B cell (primary cell): ENCODE data around the gene EVC. TPM values are rescaled to one million over a fixed set of nuclear protein-coding genes. Genes with fewer than 3 reads are reported as not detected.

Experiments used
- ATAC-seq: fragments of 200-7000 bp; cut with Tn5 transposase; one replicate; pipeline ENCODE4 v1.10.0; 2021; ENCODE audit warnings: low read depth, mild to moderate bottlenecking, moderate number of reproducible peaks, moderate library complexity
- CTCF ChIA-PET: fragments of 350-600 bp; sonication (Branson Sonifier 250); formaldehyde crosslinking; loops from one replicate; lab custom pipeline; 2021; ENCODE audit warnings: antibody characterized with exemption, inconsistent platforms; lab: Charles Lee
- POLR2A ChIA-PET: fragments of 350-600 bp; sonication (Branson Sonifier 250); formaldehyde crosslinking; loops from one replicate; lab custom pipeline; 2021; ENCODE audit warnings: antibody characterized with exemption; lab: Charles Lee
- DNase-seq: peaks from one replicate; pipeline ENCODE4 v3.0.0; 2013
- H2AFZ ChIP-seq: 2 replicates; pipeline ENCODE4 v1.6.1; 2012; ENCODE audit warnings: mild to moderate bottlenecking, low read depth, low read length; ENCODE audit not compliant: insufficient read depth, poor library complexity, severe bottlenecking
- H3K27ac ChIP-seq, 2 donors: 1 replicate in 1 of 2; 2 replicates in 1 of 2; pipeline ENCODE4 v1.5.1; 2012 to 2013; ENCODE audit warnings: low read length in 2 of 2, mild to moderate bottlenecking in 2 of 2, moderate library complexity in 1 of 2
- H3K27me3 ChIP-seq, 4 experiments: fragments of 200-600 bp in 1 of 4; sonication (generic) in 1 of 4; replicated peaks in 1 of 4; 1 replicate in 2 of 4; 2 replicates in 2 of 4; pipeline versions ENCODE4 v1.6.1 to v1.7.0; 2013 to 2016; ENCODE audit warnings: low read length in 3 of 4, mild to moderate bottlenecking in 2 of 4, mixed read lengths in 1 of 4, moderate library complexity in 1 of 4; ENCODE audit not compliant: insufficient read depth in 4 of 4, control insufficient read depth in 3 of 4; ENCODE audit errors: control extremely low read depth in 1 of 4
- H3K36me3 ChIP-seq, 2 experiments: replicated peaks in 1 of 2; 1 replicate in 1 of 2; 2 replicates in 1 of 2; pipeline versions ENCODE4 v1.6.1 to v1.7.1; 2013; ENCODE audit warnings: low read length in 1 of 2; ENCODE audit not compliant: insufficient read depth in 2 of 2, control insufficient read depth in 1 of 2; ENCODE audit errors: control extremely low read depth in 1 of 2, extremely low read depth in 1 of 2
- H3K4me1 ChIP-seq, 2 donors: fragments of 200-600 bp in 1 of 2; sonication (generic) in 1 of 2; 1 replicate in 1 of 2; 2 replicates in 1 of 2; pipeline versions ENCODE4 v1.5.1 to v1.6.1; 2013 to 2017; ENCODE audit warnings: low read length in 2 of 2; ENCODE audit not compliant: control insufficient read depth in 2 of 2, insufficient read depth in 2 of 2
- H3K4me2 ChIP-seq: replicated peaks from 2 replicates; pipeline ENCODE3; 2012; ENCODE audit warnings: mild to moderate bottlenecking, low read depth, low read length; ENCODE audit not compliant: poor library complexity, severe bottlenecking
- H3K4me3 ChIP-seq, 5 experiments: fragments of 200-600 bp in 1 of 5; sonication (generic) in 1 of 5; 1 replicate in 3 of 5; 2 replicates in 2 of 5; pipeline versions ENCODE4 v1.5.1 to v1.7.0; 2011 to 2016; ENCODE audit warnings: low read length in 4 of 5, mild to moderate bottlenecking in 4 of 5, low read depth in 2 of 5, control low read depth in 1 of 5, moderate library complexity in 1 of 5; ENCODE audit not compliant: insufficient read depth in 1 of 5; ENCODE audit errors: control extremely low read depth in 1 of 5, extremely low read depth in 1 of 5
- H3K79me2 ChIP-seq: fragments of 200-600 bp; sonication (generic); one replicate; pipeline ENCODE4 v1.6.0; 2016; ENCODE audit warnings: low read length; ENCODE audit not compliant: control insufficient read depth, insufficient read depth
- H3K9ac ChIP-seq: fragments of 200-600 bp; sonication (generic); 2 replicates; pipeline ENCODE4 v1.6.1; 2017; ENCODE audit warnings: mild to moderate bottlenecking, low read length, moderate library complexity
- H3K9me3 ChIP-seq, 3 donors: one replicate each; pipeline versions ENCODE4 v1.6.1 to v1.7.1; 2013; ENCODE audit warnings: low read length in 2 of 3; ENCODE audit not compliant: control insufficient read depth in 2 of 3, insufficient read depth in 1 of 3; ENCODE audit errors: control extremely low read depth in 1 of 3
- H4K20me1 ChIP-seq: 2 replicates; pipeline ENCODE4 v1.6.0; 2012; ENCODE audit warnings: mild to moderate bottlenecking, low read length; ENCODE audit not compliant: insufficient read depth, control insufficient read depth, poor library complexity, severe bottlenecking
- H3K27ac Mint-ChIP-seq: one replicate; pipeline ENCODE4 v1.8.0; 2021; ENCODE audit warnings: mixed read lengths
- H3K27me3 Mint-ChIP-seq: one replicate; pipeline ENCODE4 v1.8.0; 2021; ENCODE audit warnings: mixed read lengths
- H3K4me1 Mint-ChIP-seq: one replicate; pipeline ENCODE4 v1.8.0; 2021; ENCODE audit warnings: mixed read lengths
- H3K4me3 Mint-ChIP-seq: one replicate; pipeline ENCODE4 v1.8.0; 2021; ENCODE audit warnings: mixed read lengths
- H3K9me3 Mint-ChIP-seq: one replicate; pipeline ENCODE4 v1.8.0; 2022; ENCODE audit warnings: mixed read lengths; ENCODE audit not compliant: insufficient read depth
- EZH2 ChIP-seq: IDR thresholded peaks from 2 replicates; pipeline ENCODE4 v1.6.1; 2012; ENCODE audit warnings: borderline replicate concordance, low read depth, mild to moderate bottlenecking, moderate library complexity, low read length; ENCODE audit not compliant: insufficient read depth, poor library complexity, severe bottlenecking
- WGBS: methylation state at CpG from one replicate; pipeline ENCODE4 v1.1.5; 2013; ENCODE audit warnings: missing lambda C conversion rate; ENCODE audit not compliant: insufficient coverage; 5-methylcytosine and 5-hydroxymethylcytosine counted together
- intact Hi-C: fragments of 100-400 bp; cut with micrococcal nuclease; formaldehyde crosslinking; loops from one replicate; pipeline ENCODE4 v1.10.0; 2022
- polyA plus RNA-seq: library from polyadenylated mRNA; depleted of rRNA; stranded (reverse); fragments of >200 nt; gene quantifications from 2 replicates; pipeline ENCODE4 v1.2.3, GENCODE V29; 2012
- total RNA-seq, 2 donors: library from RNA; stranded (reverse); fragments of 120-200 nt in 1 of 2; gene quantifications; 1 replicate in 1 of 2; 2 replicates in 1 of 2; pipeline versions ENCODE4 v1.2.3 to v1.2.4, GENCODE V29; 2013 to 2022
- TF ChIP-seq, protein P1 (sequence below): fragments of 200-600 bp; IDR thresholded peaks from one replicate; pipeline ENCODE4 v1.8.0; 2022; ENCODE audit warnings: antibody characterized with exemption, mild to moderate bottlenecking

Gene EVC
- total and polyA plus RNA-seq, 2 donors (not counting 1 experiment from before 2014, with no cell fraction given): 1.5 TPM; not detected in 1

DNA sequence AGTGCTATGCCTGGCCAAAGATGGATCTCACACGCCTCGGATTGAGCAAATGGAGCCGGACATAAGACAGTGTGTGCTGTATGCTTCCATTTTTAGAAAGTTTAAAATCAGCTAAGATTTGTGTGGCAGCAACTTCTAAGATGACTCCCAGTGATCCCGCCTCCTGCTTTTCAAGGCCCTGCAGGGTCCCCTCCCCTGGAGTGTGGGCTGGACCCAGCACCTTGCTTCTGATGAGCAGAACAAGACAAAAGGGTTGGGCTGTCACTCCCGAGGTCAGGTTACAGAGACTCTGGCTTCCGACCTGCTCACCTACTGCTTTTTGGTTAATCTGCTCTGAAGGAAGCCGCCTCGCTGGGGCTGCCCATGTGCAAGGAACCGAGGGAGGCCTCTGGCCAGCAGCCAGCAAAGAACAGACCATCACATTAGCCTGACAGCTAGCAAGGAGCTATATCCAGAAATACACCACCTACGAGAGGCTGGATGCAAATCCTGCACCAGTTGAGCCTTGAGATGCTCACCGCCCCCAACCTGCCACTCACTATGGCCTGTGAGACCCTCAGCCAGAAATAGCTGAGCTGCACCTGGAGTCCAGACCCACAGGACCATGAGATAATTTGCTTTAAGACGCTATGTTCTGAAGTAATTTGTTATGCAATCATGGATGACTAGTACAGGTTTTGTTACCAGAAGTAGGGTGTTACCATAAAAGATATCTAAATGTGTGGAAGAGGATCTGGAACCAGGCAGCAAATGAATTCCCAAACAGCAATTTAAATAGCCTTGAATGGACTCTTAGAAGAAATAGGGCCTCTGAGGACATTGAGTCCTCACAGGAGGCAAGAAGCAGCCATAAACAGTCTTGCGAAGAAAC lies 134.3 kb downstream of the EVC start:
- no peaks in the 10 kb centered on the region for H3K27me3 ChIP-seq
- peaks cover 0 to 4% (median 0%) of the 10 kb centered on the region in 3 donors for H3K9me3 ChIP-seq
- no peak overlapping the region for H3K9ac ChIP-seq
- no peak overlapping the region for H3K27ac ChIP-seq
- H3K27me3 Mint-ChIP-seq: no peaks in the 10 kb centered on the region
- H3K4me1 ChIP-seq: no peaks in the 10 kb centered on the region
- no peak for TF ChIP-seq EZH2
- TF ChIP-seq, protein P1, sequence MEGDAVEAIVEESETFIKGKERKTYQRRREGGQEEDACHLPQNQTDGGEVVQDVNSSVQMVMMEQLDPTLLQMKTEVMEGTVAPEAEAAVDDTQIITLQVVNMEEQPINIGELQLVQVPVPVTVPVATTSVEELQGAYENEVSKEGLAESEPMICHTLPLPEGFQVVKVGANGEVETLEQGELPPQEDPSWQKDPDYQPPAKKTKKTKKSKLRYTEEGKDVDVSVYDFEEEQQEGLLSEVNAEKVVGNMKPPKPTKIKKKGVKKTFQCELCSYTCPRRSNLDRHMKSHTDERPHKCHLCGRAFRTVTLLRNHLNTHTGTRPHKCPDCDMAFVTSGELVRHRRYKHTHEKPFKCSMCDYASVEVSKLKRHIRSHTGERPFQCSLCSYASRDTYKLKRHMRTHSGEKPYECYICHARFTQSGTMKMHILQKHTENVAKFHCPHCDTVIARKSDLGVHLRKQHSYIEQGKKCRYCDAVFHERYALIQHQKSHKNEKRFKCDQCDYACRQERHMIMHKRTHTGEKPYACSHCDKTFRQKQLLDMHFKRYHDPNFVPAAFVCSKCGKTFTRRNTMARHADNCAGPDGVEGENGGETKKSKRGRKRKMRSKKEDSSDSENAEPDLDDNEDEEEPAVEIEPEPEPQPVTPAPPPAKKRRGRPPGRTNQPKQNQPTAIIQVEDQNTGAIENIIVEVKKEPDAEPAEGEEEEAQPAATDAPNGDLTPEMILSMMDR: no peak
- H4K20me1 ChIP-seq: no peaks in the 10 kb centered on the region
- no peak overlapping the region for H3K27ac Mint-ChIP-seq
- intact Hi-C loops: no loop called here
- H2AFZ ChIP-seq: no peak overlapping the region
- H3K4me1 Mint-ChIP-seq: peaks cover 7% of the 10 kb centered on the region
- H3K4me2 ChIP-seq: no peak overlapping the region
- POLR2A ChIA-PET: no interaction called here
- H3K79me2 ChIP-seq: no peaks in the 10 kb centered on the region
- H3K36me3 ChIP-seq: no peaks in the 10 kb centered on the region
- ATAC-seq (no peak), DNase-seq (no peak)
- no peak overlapping the region for H3K4me3 ChIP-seq
- WGBS: 87% methylated on average over 12 of the region's 13 CpGs
- H3K4me3 Mint-ChIP-seq: no peak overlapping the region
- no peaks in the 10 kb centered on the region for H3K9me3 Mint-ChIP-seq
- CTCF ChIA-PET: no interaction called here

DNA sequence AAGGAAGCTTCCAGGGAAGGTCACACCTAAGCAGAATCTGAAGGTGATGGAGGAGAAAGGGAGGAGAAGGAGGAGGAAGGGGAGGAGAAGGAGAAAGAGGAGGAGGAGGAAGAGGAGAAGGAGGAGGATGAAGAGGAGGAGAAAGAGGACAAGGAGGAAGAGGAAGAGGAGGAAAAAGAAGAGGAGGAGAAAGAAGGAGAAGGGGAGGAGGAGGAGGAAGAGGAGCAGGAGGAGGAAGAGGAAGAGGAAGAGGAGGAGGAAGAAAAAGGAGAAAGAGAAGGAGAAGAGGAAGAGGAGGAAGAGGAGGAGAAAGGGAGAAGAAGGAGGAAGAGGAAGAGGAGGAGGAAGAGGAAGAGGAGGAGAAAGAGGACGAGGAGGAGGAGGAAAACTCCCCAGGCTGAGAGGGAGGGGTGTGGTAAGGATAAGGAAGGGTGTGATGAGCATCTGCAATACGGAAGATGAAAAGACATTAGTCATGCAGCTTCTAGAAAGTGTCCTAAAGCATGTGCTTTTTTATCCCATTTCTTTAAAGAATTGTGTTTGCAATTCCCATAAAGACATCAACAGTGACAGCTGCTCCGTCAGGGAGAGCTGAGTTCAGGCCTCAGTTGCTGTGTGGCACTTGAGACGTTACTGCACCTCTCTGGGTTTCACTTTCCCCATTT lies 140.8 kb downstream of the EVC start:
- Mint-ChIP-seq H3K27ac (no peak overlapping the region), H3K4me3 (no peak overlapping the region), H3K9me3 (no peaks in the 10 kb centered on the region), H3K4me1 (no peaks in the 10 kb centered on the region), H3K27me3 (no peaks in the 10 kb centered on the region)
- intact Hi-C loops: no loop called here
- DNase-seq (no peak), ATAC-seq (no peak)
- TF ChIP-seq, protein P1: no peak
- no peak for TF ChIP-seq EZH2
- ChIA-PET POLR2A (no interaction called here), CTCF (no interaction called here)
- H3K36me3 ChIP-seq: no peaks in the 10 kb centered on the region
- no peaks in the 10 kb centered on the region for H3K27me3 ChIP-seq
- no peaks in the 10 kb centered on the region for H4K20me1 ChIP-seq
- 68% methylated on average over 4 of the region's 4 CpGs for WGBS
- no peak overlapping the region for H3K4me2 ChIP-seq
- no peak overlapping the region for H3K27ac ChIP-seq
- H3K4me1 ChIP-seq: no peaks in the 10 kb centered on the region
- no peaks in the 10 kb centered on the region for H3K79me2 ChIP-seq
- no peak overlapping the region for H3K9ac ChIP-seq
- peaks cover 0 to 7% (median 0%) of the 10 kb centered on the region in 3 donors for H3K9me3 ChIP-seq
- no peak overlapping the region for H2AFZ ChIP-seq
- no peak overlapping the region for H3K4me3 ChIP-seq
